Neural cell (in vitro differentiated cells): ENCODE measurements around the gene FN1.

Experiments
- CTCF ChIP-seq: fragments of 450-650 bp; IDR thresholded peaks from 2 replicates; pipeline ENCODE4 v1.5.1; 2014; ENCODE audit warnings: antibody characterized with exemption, mild to moderate bottlenecking, moderate library complexity; ENCODE audit not compliant: poor library complexity, severe bottlenecking
- EP300 ChIP-seq: fragments of 450-650 bp; conservative IDR thresholded peaks from 2 replicates; pipeline ENCODE4 v1.6.1; 2014; ENCODE audit warnings: antibody characterized with exemption, mild to moderate bottlenecking, moderate library complexity; ENCODE audit not compliant: poor library complexity, severe bottlenecking
- EZH2 ChIP-seq: fragments of 200-600, 300-800 bp; shearing (Covaris generic), sonication (generic); IDR thresholded peaks from 2 replicates; pipeline ENCODE4 v1.6.1; 2014; ENCODE audit warnings: antibody characterized with exemption, low read length, borderline replicate concordance, mild to moderate bottlenecking; ENCODE audit not compliant: insufficient read depth, poor library complexity, severe bottlenecking
- POLR2AphosphoS5 ChIP-seq: IDR thresholded peaks from 2 replicates; pipeline ENCODE4 v1.6.1; 2012
- RAD21 ChIP-seq: fragments of 450-650 bp; conservative IDR thresholded peaks from 2 replicates; pipeline ENCODE4 v1.6.1; 2014; ENCODE audit warnings: antibody characterized with exemption, mild to moderate bottlenecking, moderate library complexity
- SMC3 ChIP-seq: fragments of 450-650 bp; conservative IDR thresholded peaks from 2 replicates; pipeline ENCODE4 v1.6.1; 2014; ENCODE audit warnings: antibody characterized with exemption, mild to moderate bottlenecking, moderate library complexity; ENCODE audit not compliant: poor library complexity
- TAF1 ChIP-seq: IDR thresholded peaks from 2 replicates; pipeline ENCODE4 v1.6.1; 2012; ENCODE audit warnings: low read depth
- TF ChIP-seq, protein P1 (sequence below): IDR thresholded peaks from 2 replicates; pipeline ENCODE4 v1.6.1; 2012; ENCODE audit warnings: borderline replicate concordance

DNA sequence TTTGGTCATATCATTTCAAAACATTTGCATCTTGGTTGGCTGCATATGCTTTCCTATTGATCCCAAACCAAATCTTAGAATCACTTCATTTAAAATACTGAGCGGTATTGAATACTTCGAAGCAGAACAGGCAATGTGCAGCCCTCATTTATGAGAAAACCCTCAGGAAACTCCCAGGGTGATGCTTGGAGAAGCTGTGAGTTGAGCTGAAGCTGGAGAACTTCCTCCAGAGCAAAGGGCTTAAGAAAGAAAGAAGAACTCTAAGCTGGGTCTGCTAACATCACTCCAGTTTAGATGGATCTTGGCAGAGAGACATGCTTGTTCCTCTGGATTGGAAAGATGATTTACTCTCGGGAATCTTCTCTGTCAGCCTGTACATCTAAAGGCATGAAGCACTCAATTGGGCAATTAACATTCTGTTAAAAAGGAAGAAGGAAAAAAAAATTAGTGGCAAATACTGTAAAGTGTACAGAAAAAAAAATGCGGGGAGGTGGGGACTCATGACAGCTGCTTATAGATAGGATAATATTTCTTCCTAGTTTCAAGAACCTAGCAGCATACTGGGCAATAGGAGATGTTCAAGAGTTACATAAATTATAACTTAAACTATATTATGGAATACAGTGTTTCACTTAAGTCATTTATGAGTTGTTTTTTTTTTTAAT is 74.5 kb downstream of the FN1 start:
- TF ChIP-seq CTCF (no peak), EZH2 (no peak), POLR2AphosphoS5 (no peak), RAD21 (no peak), TAF1 (no peak), EP300 (no peak), SMC3 (no peak)
- TF ChIP-seq, protein P1, sequence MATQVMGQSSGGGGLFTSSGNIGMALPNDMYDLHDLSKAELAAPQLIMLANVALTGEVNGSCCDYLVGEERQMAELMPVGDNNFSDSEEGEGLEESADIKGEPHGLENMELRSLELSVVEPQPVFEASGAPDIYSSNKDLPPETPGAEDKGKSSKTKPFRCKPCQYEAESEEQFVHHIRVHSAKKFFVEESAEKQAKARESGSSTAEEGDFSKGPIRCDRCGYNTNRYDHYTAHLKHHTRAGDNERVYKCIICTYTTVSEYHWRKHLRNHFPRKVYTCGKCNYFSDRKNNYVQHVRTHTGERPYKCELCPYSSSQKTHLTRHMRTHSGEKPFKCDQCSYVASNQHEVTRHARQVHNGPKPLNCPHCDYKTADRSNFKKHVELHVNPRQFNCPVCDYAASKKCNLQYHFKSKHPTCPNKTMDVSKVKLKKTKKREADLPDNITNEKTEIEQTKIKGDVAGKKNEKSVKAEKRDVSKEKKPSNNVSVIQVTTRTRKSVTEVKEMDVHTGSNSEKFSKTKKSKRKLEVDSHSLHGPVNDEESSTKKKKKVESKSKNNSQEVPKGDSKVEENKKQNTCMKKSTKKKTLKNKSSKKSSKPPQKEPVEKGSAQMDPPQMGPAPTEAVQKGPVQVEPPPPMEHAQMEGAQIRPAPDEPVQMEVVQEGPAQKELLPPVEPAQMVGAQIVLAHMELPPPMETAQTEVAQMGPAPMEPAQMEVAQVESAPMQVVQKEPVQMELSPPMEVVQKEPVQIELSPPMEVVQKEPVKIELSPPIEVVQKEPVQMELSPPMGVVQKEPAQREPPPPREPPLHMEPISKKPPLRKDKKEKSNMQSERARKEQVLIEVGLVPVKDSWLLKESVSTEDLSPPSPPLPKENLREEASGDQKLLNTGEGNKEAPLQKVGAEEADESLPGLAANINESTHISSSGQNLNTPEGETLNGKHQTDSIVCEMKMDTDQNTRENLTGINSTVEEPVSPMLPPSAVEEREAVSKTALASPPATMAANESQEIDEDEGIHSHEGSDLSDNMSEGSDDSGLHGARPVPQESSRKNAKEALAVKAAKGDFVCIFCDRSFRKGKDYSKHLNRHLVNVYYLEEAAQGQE = no peak
